GM19452 (cell line): ENCODE results near the gene FBXO4.

Experiments used
- ATAC-seq: cut with Tn5 transposase; IDR thresholded peaks from one replicate; pipeline ENCODE4 v1.9.1; 2021; ENCODE audit not compliant: unreplicated experiment

FBXO4 gene

DNA sequence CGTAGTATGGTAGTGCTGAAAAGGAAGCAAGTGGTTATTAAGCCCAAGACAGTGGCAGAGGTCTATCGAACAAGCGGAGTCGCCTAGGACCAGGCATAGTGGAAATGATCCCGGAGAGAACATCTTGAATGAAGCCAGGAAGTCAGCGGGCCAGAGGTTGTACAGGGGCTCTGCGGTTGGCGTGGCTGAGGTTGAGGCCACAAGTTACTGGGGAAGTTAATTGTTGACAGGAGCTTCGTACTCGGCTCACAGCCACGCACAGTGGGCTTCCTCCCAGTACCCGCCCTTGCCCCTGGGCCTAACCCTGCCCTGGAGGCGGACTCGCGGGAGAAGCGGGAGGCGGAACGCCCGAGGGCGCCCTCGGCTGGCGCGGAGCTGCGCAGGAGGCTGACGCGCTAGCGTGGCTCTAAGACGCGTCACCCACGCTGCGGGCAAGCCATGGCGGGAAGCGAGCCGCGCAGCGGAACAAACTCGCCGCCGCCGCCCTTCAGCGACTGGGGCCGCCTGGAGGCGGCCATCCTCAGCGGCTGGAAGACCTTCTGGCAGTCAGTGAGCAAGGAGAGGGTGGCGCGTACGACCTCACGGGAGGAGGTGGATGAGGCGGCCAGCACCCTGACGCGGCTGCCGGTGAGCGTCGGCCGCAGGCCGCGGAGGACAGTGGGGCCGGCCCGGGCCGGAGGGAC, at the start of gene FBXO4:
TSS of gene FBXO4 (plus strand) at position 410 of the 683 bp plus-strand sequence. CDS start at position 439, 29 bp downstream.
- ATAC-seq = peak; percentile 90

GRCh38 chr5:41876678-41877077, 48.4 kb upstream of the FBXO4 start:
- ATAC-seq = no peak

GRCh38 chr5:41877408-41877807, 47.7 kb upstream of the FBXO4 start:
- no peak for ATAC-seq

- ATAC-seq = peak; percentile 31
These were observed 46.9 kb upstream of the FBXO4 start for GRCh38 chr5:41878173-41878572.

DNA sequence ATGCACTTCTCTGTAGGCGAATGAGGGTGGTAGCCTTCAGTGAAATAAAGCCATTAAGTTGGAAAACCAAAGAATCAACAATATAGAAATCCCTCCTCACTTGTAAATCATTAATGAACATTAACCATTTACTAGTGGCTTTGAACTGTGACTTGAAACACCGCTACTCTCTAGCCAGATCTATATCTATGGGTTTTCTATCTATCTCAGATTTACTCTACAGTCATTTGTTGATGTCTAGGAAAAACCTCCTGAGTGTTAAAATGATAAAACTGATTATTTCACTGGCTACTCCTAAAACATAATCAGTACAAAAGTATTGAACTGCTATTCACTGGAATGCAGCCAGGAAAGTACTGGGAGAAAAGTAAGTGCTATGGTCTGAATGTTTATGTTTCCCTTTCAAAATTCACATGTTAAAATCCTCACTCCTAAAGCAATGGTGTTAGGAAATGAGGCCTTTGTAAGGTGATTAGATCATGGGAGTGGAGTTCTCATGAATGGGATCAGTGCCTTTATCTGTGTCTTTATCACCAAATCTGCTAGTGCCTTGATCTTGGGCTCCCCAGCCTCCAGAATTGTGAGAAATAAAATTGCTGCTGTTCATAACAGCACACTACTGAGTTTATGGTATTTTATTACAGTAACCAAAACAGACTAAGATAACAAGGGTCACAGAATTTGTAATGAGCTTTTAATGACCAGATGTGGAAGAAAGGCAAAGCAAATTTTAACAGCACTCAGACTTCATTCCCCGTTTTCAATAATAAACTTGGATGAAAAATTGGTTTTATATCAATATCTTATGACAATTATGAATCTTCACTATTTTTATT, 46.2 kb upstream of the FBXO4 start:
- peak; percentile 80 for ATAC-seq

- no peak for ATAC-seq
These were observed 42.3 kb upstream of the FBXO4 start for GRCh38 chr5:41882765-41883164.

GRCh38 chr5:41883243-41883642, 41.8 kb upstream of the FBXO4 start:
- ATAC-seq = no peak

DNA sequence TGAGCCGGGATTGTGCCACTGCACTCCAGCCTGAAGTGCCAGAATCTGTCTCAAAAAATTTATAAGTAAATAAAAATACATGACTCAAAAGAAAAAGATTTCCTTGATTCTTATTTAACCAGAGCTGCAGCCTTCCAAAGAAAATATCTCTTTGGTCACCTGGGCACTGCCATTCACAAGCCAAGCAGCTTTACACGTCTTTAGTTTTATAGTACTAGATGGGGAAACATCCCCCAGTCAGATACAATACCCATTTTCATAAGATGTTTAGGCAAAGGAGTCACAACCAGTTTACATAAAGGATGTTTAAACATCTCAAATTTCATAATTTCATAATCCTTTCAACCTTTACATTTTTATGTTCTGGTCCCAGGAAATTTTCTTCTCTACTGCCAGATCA, 41.1 kb upstream of the FBXO4 start:
- no peak for ATAC-seq

GRCh38 chr5:41885286-41885685, 39.8 kb upstream of the FBXO4 start:
- no peak for ATAC-seq

DNA sequence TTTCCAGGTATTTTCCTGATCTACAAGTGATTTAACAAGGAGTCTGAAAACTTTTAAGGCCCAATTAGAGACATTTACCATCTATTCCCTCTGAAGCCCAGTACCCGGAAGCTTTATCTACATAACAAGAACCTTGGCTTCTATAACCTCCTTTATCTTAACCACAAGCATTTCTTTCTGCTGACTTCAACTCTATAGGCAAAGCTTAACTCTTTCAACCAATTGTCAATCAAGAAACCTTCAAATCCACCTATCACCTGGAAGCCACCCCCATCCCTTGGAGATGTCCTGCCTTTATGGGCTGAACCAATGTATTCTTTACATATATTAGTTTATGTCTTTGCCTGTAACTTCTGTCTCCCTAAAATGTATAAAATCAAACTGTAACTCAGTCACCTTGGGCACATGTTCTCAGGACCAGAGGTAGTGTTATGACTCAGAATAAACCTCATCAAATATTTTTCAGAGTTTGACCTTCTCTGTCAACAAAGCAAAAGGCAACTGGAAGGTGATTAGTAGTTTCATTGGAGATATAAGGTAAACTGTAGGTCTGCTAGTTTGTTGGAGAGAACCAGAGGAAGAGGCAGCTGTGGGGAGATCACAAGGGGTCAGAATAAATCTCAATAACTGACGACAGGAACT, 33.9 kb upstream of the FBXO4 start:
- ATAC-seq = peak; percentile 57

DNA sequence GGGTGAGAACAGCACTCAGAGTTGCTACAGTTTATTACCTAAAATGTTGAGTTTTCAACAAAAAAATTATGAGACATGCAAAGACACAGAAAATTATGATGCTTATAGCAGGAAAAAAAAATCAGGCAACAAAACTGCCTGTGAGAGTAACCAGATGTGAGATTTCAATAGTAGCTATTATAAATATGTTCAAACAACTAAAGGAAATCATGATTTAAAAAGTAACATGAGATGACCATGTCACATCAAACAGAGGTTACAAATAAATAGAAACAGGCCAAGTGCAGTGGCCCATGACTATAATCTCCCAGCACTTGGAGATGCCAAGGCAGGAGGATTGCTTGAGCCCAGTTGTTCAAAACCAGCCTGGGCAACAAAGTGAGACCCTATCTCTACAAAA, 33.0 kb upstream of the FBXO4 start:
- no peak for ATAC-seq

GRCh38 chr5:41893074-41893851, 31.8 kb upstream of the FBXO4 start:
- peak; percentile 51 for ATAC-seq

GRCh38 chr5:41896230-41896629, 28.9 kb upstream of the FBXO4 start:
- no peak for ATAC-seq

- no peak for ATAC-seq
These were observed 21.6 kb upstream of the FBXO4 start for GRCh38 chr5:41903382-41903891.

DNA sequence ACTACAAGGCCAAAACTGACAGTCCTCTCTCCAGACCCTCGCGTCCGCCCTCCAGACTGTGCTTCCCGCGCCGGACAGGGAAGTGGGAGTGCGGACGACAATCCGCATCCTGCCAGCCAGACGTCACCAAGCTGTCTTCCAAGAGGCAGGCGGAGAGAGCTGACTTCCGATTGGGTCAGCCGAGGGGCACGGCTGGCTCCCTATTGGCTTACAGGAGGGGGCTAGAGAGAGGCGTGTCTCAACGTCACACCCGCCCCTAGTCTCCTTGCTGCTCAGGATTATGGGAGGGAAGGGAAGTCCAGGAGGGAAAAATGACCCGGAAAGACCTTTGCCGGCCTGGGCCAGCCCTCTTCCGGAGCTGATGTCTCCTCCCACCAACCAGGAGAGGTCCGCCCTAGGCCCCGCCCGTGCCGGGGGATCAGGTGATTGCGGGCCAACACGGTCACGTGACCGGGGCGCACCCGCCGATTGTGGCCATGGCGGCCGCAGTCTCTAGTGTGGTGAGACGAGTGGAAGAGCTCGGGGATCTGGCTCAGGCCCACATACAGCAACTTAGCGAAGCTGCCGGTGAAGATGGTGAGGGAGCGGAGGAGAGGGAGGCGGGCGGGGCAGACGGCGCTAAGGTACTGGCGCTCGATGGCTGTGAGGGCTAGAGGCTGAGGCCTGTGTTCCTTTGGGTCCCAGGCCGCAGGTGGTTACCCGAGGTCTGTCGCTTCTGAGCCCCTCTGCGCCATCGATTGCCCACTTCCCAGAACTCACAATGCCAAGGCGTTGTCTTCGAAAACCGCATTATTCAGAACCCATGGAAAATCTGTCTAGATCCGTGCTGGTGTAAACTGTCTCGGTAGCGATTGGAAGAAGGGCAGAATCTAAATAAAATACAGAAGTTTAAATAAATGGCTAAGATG, 20.9 kb upstream of the FBXO4 start, which contains the start of gene RIMOC1:
TSS of gene RIMOC1 (plus strand) at position 453 of the 908 bp plus-strand sequence. CDS start at position 477, 24 bp downstream.
- peak; percentile 98 for ATAC-seq

DNA sequence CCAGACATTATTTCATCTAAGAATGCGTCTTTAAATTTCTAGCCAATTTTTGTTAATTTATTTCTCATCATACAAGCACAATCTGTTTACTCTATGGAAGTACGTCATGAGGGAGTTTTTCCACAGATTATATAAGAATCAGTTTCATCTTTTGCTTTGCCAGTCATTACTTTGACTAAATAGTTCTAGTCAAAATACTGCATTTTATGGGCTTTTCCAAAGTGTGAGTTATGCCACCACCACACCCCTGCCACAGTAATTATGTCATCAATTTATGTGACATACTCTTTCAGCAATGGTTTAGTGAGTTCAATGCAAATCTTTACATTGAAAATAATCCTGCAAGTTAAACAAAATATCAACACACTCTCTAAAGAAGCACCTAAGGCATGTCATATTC, 18.9 kb upstream of the FBXO4 start:
- no peak for ATAC-seq

- no peak for ATAC-seq
These were observed 16.6 kb upstream of the FBXO4 start for GRCh38 chr5:41908374-41909079.

GRCh38 chr5:41918105-41918504, 7.0 kb upstream of the FBXO4 start:
- peak; percentile 58 for ATAC-seq

DNA sequence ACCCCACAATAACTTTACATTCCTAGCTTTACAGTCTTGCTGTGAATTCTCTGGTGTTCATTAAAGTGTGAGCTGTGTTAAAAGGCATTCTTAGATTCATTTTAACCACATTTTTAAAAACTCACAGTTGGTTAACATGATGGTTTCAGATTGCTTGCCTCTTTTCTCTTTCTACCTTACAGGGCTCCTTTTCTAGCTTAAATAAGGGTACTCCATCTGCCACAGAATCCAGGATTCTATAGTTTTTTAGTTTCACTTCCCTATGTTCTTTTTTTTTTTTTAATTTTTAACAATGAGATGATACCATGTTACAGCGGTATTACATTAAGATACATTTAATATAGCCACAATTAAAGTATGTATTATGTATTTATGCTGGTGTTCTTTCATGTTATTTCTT, 3.9 kb upstream of the FBXO4 start:
- ATAC-seq = no peak
